Measurements from ENCODE around the gene IPPK.

The IPPK gene

DNA sequence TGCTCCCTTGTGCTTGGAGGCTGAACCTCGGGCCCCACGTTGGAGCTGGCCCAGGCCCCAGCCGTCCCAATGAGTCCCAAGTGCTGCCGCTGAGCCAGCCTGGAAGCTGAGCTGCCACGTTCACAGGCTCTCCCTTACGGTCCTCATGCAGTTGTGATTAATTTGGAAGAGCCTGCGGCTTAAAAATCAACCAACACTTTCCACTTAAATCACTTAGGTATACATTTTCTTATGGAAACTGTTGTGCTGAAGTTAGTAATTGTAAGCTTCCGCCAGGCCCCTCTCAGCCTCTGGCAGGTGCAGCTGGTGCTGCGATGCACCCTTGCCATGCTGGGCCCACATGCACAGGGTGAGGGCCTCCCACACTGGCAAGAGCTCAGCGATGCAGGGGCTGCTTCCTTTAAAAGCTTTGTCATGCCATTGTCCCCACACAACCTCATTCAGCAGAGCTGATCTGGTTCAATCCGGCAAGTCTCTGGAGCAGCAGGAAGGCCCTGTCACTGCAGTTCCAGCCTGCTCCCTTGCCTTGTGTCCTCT is 61.0 kb downstream of the IPPK start:
- FAIRE-seq (no peak), DNase-seq (ENCODE audit: insufficient read length) (no peak)
- no peak for TF ChIP-seq POLR2AphosphoS5 (IDR thresholded peaks at IDR 0.05; ENCODE audit: low read depth, low read length)
- no peak for TF ChIP-seq POLR2A (IDR thresholded peaks at IDR 0.05; ENCODE audit: low read depth, low read length)
- TF ChIP-seq TAF1 (IDR thresholded peaks at IDR 0.05; ENCODE audit: borderline replicate concordance, low read depth, low read length): no peak

DNA sequence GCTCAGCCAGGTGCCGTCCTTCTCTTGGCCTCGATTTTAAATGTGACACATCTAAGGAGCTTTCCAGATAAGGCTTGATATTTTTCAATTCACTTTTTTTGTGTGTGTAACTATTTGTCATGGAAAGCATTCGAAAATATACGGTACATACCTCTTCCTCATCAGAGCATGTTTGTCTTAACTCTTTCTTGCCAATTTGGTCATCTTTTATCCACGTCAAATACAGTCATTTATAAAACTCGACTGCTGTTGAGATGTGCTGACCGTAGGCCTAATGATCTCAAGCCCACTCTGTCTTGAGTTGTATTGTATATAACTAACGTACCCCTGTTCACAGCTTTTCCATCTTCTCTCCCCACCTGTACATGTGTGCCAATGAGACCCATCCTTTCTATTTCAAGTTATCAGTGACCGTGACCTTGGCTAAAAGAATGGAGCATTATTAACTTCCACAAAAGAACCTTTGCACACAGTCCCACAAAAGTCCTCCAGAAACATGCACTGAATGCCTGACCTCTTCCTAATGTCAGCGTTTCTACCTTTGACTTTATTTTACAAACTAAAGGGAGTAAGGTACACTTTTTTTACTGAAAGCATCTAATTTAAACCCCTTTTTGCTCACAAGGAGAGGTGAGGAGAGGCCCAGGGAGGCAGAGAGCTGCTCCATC is 61.6 kb downstream of the IPPK start:
- no peak for FAIRE-seq

DNA sequence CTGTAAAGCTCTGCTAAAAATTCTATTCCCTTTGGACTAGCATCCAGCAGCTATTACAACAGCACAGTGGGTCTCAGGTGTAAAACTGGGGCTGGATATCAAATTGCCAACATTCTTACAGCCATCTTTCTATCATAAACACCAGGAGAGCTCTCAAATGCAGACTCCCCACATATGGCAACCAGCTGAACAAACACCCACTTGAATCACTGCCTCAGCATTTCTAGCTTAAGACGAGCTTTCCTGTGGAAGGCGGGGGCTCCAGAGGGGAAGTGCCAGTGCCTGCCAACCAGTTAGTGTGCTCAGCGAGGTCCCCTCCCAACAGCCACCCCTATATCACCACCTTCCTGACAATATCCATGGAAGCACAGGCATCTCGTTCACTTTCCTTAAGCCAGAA is 62.2 kb downstream of the IPPK start:
- DNase-seq (ENCODE audit: insufficient read length) (no peak), FAIRE-seq (no peak)
- TF ChIP-seq TAF1 (IDR thresholded peaks at IDR 0.05; ENCODE audit: borderline replicate concordance, low read depth, low read length) (no peak), POLR2A (IDR thresholded peaks at IDR 0.05; ENCODE audit: low read depth, low read length) (no peak), POLR2AphosphoS5 (IDR thresholded peaks at IDR 0.05; ENCODE audit: low read depth, low read length) (no peak)

More for the DNA sequence above, 61.6 kb downstream of the IPPK start:
- DNase-seq (ENCODE audit: insufficient read length): no peak
- no peak for TF ChIP-seq TAF1 (IDR thresholded peaks at IDR 0.05; ENCODE audit: borderline replicate concordance, low read depth, low read length)
- TF ChIP-seq POLR2A (IDR thresholded peaks at IDR 0.05; ENCODE audit: low read depth, low read length): no peak
- no peak for TF ChIP-seq POLR2AphosphoS5 (IDR thresholded peaks at IDR 0.05; ENCODE audit: low read depth, low read length)

DNA sequence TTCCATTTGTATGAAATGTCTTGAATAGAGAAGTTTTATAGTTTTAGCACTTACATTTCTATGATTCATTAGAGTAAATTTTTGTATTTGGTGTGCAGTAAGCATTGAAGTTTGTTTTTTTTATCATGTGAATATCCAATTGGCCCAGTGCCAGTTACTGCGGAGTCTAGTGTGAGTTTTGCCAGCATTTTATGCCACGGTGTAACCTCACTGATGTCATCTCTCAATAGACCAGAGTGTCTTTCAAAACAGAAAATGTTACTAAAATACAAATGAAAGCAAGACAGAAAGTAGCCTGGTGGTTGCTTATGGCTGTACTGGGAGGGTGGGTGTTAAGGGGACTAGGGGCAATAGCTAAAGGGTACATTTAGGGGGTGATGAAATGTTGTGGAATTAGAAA is 62.8 kb downstream of the IPPK start:
- FAIRE-seq: no peak
- TF ChIP-seq POLR2A (IDR thresholded peaks at IDR 0.05; ENCODE audit: low read depth, low read length) (no peak), TAF1 (IDR thresholded peaks at IDR 0.05; ENCODE audit: borderline replicate concordance, low read depth, low read length) (no peak), POLR2AphosphoS5 (IDR thresholded peaks at IDR 0.05; ENCODE audit: low read depth, low read length) (no peak)
- no peak for DNase-seq (ENCODE audit: insufficient read length)

DNA sequence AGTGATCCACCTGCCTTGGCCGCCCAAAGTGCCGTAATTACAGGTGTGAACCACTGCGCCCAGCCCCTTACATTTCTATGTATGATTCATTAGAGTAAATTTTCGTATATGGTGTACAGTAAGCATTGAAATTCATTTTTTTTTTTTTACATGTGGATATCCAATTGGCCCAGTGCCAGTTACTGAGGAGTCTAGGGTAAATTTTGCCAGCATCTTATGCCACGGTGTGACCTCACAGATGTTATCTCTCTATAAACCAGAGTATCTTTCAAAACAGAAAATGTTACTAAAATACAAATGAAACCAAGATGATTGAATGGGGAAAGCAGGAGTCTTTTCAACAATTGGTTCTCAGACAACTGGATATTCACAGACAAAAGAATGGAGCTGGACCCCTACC is 64.7 kb downstream of the IPPK start:
- DNase-seq (ENCODE audit: insufficient read length) (no peak), FAIRE-seq (no peak)
- TF ChIP-seq POLR2AphosphoS5 (IDR thresholded peaks at IDR 0.05; ENCODE audit: low read depth, low read length) (no peak), TAF1 (IDR thresholded peaks at IDR 0.05; ENCODE audit: borderline replicate concordance, low read depth, low read length) (no peak), POLR2A (IDR thresholded peaks at IDR 0.05; ENCODE audit: low read depth, low read length) (no peak)

DNA sequence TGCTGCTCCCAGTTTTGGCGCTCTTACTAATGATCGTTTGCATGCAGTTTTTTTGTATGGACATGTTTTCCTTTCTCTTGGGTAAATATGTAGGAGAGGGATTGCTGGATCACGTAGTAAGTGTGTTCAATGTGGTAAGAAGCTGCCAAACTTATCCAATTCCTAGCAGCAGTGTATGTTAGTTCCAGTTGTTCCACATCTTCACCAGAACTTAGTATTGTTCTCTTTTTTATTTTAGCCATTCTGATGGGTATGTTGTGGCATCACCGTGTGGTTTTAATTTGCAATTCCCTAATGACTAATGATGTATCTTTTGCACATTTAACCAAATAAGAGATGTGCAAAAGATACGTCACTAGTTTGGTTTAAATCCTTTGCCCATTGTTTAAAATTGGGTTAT is 65.9 kb downstream of the IPPK start:
- DNase-seq (ENCODE audit: insufficient read length) (no peak), FAIRE-seq (no peak)
- TF ChIP-seq TAF1 (IDR thresholded peaks at IDR 0.05; ENCODE audit: borderline replicate concordance, low read depth, low read length) (no peak), POLR2A (IDR thresholded peaks at IDR 0.05; ENCODE audit: low read depth, low read length) (no peak), POLR2AphosphoS5 (IDR thresholded peaks at IDR 0.05; ENCODE audit: low read depth, low read length) (no peak)

DNA sequence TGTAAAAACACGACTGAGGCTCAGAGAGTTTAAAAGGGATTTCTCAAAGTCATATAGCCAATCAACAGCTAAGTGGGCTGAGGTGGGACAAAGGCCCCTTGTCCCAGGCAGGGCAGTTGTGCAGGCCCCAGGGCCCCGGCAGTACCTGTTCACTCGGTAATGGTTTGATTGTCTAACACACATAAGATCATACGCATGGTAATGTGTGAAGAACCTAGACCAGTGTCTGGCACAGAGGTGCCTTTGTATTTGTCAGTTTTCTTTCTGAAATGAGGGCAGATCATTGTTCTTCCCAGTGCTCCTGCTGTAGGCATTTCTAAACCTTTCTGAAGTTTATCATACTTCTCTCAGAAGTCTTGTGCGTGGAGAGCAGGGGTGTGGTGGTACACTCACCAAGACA is 66.8 kb downstream of the IPPK start:
- no peak for TF ChIP-seq POLR2AphosphoS5 (IDR thresholded peaks at IDR 0.05; ENCODE audit: low read depth, low read length)
- TF ChIP-seq POLR2A (IDR thresholded peaks at IDR 0.05; ENCODE audit: low read depth, low read length): no peak
- TF ChIP-seq TAF1 (IDR thresholded peaks at IDR 0.05; ENCODE audit: borderline replicate concordance, low read depth, low read length): no peak
- FAIRE-seq: no peak

DNA sequence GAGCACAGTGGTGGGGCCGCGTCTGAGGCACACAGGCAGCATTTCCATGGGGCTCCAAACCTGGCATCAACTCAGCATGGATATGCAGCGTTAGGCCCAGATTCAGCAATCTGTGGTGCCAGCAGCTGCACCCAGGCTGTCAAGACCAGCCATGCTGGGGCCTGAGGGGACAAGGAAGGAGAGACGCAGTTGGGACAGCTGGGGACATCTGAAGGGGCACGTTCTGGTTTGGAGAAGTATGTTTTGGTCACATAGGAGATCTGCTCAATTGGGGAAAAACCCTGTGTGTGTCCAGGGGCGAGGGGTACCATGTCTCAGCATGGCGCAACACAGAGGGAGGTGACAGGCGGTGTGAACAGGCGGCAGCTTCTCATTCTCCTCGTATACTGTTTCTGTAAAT is 67.5 kb downstream of the IPPK start:
- TF ChIP-seq POLR2AphosphoS5 (IDR thresholded peaks at IDR 0.05; ENCODE audit: low read depth, low read length) (no peak), POLR2A (IDR thresholded peaks at IDR 0.05; ENCODE audit: low read depth, low read length) (no peak), TAF1 (IDR thresholded peaks at IDR 0.05; ENCODE audit: borderline replicate concordance, low read depth, low read length) (no peak)
- DNase-seq (ENCODE audit: insufficient read length): no peak
- FAIRE-seq: no peak

More for the DNA sequence above, 66.8 kb downstream of the IPPK start:
- no peak for DNase-seq (ENCODE audit: insufficient read length)

DNA sequence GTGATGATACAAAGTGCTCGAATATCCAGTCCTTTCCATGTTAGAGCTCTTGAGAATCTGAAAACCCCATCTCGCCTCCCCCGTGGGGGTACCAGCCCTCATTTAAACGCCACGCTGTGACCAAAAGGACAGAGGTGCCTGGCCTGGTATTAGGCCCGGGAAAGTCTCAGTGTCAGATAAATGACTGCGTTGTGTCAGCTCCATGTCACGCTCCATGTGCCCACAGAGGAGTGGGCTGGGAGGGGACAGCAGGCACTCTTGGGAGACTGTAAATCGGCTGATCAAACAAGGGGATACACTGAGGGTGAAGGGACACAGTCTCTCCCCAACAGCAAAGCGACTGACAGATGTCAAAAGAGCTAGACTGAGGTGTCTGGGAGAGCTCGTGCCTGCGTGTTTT is 68.5 kb downstream of the IPPK start:
- TF ChIP-seq TAF1 (IDR thresholded peaks at IDR 0.05; ENCODE audit: borderline replicate concordance, low read depth, low read length): no peak
- TF ChIP-seq POLR2AphosphoS5 (IDR thresholded peaks at IDR 0.05; ENCODE audit: low read depth, low read length): no peak
- TF ChIP-seq POLR2A (IDR thresholded peaks at IDR 0.05; ENCODE audit: low read depth, low read length): no peak
- FAIRE-seq: no peak
- DNase-seq (ENCODE audit: insufficient read length): no peak

DNA sequence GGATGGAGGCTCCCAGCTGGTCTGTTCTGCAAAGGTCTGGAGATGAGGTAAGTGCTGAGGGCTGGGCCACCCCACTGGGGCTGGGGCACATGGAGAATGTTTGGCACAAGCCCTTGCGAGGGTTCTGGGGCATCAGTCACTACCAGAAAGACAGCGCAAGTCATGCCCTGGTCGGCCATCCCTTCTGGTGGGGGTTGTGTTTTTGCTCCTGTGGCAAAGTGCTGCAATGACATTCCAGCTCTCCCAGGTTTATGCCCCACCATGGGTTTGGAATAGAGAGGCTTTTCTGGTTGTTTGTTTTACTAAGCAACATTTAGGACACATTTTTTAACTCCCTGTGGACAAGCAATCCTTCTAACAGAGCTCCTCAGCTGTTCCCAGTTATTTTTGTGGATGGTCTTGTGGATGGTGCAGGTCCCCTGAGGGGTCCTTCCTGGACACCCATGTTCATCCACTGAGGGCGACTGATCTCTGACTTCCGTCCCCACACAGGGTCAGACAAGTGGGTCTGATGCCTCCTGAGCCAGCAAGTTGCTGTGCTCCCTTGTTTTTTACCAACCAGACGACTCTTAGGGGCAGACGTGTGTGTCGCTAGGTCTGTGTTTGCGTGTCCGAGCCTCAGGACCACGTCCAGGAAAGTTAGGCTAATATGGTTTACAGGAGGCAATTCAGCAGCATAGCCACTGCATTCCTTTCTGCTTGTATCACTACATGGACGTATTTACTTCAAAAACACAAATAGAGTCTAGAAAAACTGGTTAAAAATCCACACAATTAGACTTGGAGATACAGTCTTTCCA is 69.3 kb downstream of the IPPK start:
- no peak for DNase-seq (ENCODE audit: insufficient read length)
- FAIRE-seq: no peak
- no peak for TF ChIP-seq POLR2A (IDR thresholded peaks at IDR 0.05; ENCODE audit: low read depth, low read length)
- no peak for TF ChIP-seq TAF1 (IDR thresholded peaks at IDR 0.05; ENCODE audit: borderline replicate concordance, low read depth, low read length)
- TF ChIP-seq POLR2AphosphoS5 (IDR thresholded peaks at IDR 0.05; ENCODE audit: low read depth, low read length): no peak

DNA sequence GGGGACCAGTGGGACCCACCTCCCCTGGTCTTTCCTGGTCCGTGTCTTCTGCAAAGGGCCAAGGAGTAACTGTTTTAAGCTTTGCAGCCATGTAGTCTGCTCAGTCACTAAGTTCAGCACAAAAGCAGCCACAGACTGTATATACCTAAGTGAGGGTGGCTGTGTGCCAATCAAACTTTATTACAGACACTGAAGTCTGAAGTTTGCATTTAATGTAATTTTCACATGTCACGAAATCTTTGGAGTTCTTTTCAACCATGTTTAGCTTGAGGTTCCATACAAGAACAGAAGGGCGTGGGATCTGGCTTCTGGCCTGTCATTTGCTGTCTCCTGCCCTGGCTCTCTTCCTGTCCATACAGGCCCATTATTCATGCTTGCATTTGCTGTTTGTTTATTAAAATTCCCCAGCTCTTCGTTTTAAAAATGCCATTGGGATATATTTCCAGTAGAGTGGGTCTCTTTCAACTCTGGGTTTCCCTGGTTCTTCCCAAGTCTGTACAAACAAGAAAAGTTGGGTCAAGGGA is 69.9 kb downstream of the IPPK start:
- DNase-seq (ENCODE audit: insufficient read length): no peak
- TF ChIP-seq POLR2AphosphoS5 (IDR thresholded peaks at IDR 0.05; ENCODE audit: low read depth, low read length) (no peak), TAF1 (IDR thresholded peaks at IDR 0.05; ENCODE audit: borderline replicate concordance, low read depth, low read length) (no peak), POLR2A (IDR thresholded peaks at IDR 0.05; ENCODE audit: low read depth, low read length) (no peak)
- no peak for FAIRE-seq

Data from GM12892 (cell line).